Measurements from ENCODE around the gene CEACAM4.

DNA sequence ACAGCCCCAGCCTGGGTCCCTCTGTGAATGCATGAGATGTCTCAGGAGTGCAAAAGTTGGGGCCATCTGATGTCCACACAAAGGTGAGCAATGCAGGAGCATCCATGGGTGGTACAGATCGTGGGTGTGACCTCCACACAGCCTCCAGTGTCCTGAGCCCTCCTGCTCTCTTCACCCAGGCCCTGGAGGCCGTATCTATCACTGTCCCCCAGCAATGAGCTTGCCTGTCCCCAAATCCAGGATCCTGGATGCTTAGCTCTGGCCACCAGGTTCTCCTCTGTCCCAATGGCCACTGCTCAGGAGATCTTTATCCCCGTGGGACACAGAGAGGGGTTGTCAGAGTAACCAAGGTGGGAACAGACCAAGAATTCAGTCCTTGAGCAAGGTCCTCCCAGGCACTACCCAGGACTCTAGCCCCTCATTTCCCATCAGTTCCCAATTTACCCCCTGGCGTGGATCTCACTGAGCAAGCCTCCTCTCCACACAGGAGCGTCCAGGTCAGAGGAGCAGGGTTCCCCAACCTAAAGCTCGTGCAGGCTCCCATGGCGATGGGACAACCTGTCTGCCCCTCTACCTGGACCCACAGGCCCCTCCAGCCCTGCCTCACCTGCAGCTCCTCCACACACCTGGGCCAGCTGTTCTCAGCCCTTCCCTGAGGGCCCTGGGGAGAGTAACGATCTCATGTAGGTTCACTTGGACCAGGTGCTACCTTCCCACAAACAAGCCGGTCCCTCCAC, 39.6 kb downstream of the CEACAM4 start:
- TF ChIP-seq POLR2A (IDR thresholded peaks at IDR 0.05; ENCODE audit: low read depth, low read length) (no peak), POLR2AphosphoS5 (IDR thresholded peaks at IDR 0.05; ENCODE audit: low read depth, low read length) (no peak)

All from GM12892 (cell line).